DMS153 treated with DMSO at 0.1 percent for 48 hours (cell line): ENCODE measurements around the gene ARID1B.

ENCODE experiments used
- DNase-seq: peaks from one replicate; lab custom pipeline; 2025; ENCODE audit not compliant: unreplicated experiment; lab: John Stamatoyannopoulos, UW

ARID1B gene

GRCh38 chr6:157253017-157253416, 475.8 kb downstream of the ARID1B start:
- no peak for DNase-seq

- no peak for DNase-seq
Measured at GRCh38 chr6:157253699-157254098, 476.5 kb downstream of the ARID1B start.

- no peak for DNase-seq
Measured at GRCh38 chr6:157254538-157254937, 477.4 kb downstream of the ARID1B start.

DNA sequence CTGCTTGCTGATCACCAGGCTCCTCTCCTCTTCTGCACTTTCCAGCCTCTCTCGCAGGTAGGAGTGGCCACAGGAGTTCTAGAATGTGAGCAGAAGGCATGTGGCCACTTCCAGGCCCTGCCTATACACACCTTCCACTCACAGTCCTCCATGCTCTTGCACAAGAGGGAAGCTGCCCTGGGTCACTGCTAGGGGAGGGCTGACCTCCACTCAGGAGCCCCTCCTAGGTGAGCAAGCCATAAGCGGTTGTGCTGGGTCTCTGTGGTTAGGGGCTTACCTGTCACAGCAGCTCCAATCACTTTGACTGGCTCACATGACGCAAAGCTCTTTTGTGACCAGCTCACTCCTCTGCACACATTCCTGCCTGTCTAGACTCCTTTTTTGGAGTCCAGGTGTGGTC, 477.9 kb downstream of the ARID1B start:
- DNase-seq: no peak

GRCh38 chr6:157258878-157259277, 481.7 kb downstream of the ARID1B start:
- DNase-seq: no peak

- DNase-seq: no peak
Measured at GRCh38 chr6:157259443-157259842, 482.3 kb downstream of the ARID1B start.
